ENCODE measurements around the gene CMKLR1.

The CMKLR1 gene

DNA sequence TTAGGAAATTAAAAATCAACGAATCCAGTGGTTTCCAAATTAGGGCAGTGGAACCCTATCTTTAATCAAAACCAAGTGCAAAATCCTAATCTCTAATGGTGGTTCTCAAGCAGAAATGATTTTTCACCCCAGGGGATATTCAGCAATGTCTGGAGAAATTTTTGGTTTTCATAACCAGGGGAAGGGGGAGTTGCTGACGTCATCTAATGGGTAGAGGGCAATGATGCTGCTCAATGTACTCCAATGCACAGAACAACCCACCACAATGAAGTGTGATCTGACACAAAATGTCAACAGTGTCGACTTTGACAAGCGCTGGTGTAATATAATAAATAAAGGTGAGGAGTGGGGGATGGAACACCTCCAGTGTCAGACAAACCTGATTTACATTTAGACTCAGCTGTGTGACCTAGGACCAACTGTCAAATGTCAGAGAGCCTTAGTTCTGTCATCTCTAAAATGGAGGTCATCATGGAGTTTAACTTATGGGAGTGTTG, 81.5 kb downstream of the CMKLR1 start:
- DNase-seq = no peak

DNA sequence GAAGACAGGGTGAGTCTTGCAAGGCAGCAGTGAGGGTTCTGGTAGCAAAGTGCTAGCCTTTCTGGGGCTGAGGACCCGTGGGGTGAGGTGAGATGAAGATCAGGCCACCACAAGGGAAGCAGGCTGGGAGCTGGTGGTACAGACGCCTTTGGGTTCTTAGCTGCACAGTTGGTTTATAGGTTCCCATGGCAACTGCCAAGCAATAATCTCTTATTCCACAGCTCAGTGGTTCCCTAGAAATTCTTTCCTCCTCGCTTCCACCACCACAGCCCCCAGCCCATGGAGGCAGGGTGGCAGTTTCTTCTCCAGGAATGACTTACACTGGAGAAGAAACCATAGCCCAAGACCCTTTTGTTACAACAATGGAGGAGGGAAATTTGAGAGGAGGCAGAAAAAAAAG, 82.1 kb downstream of the CMKLR1 start:
- no peak for DNase-seq

DNA sequence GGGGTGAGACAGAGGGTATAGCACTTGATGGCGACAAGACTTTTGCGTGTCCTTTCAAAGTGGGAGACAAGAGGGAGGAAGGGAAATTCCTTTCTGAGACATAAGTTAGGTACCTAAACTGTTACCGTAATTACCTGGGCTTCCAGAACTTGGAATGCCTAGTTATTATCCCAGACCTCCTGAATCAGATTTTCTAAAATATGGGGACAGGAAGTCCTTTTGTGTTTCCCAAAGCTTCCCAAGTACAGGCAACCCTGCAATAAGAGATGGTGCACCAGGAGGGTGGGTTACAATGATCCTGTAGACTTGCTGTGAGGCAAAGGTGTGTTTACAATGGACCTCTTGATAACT, 83.9 kb downstream of the CMKLR1 start:
- no peak for DNase-seq

DNA sequence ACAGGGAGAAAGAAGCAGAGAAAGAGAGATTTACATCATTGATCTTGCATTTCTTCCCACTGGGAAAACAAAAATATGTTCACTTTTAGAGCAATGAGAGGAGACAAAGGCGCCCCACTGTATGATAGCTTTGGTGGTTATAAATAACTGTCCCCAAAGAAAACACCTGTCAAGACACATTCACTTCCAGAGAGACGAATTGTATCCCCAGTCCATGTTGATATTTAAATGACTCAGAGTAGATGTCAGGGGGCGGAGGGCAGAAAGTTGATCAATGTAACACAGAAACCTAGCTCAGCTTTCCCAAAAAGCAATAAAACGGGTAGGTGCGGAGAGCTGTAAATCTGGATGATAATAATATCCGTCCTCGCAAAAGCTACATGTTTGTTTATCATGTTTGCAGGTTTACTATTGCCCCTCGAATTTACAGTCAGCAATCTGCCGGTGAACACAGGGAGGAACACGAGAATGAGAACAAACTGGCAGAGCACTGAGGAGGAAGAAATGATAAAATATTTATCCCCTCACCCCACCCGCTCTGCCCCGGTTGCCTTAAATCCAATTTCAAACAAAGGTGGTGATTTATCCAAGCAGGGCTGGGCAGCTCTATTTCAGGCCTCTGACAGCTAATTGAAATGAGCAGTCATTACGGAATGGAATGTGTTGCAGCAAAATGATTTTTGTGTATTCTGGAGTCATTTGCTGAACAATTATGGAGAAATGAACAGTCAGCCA, 84.4 kb downstream of the CMKLR1 start:
- no peak for DNase-seq

DNA sequence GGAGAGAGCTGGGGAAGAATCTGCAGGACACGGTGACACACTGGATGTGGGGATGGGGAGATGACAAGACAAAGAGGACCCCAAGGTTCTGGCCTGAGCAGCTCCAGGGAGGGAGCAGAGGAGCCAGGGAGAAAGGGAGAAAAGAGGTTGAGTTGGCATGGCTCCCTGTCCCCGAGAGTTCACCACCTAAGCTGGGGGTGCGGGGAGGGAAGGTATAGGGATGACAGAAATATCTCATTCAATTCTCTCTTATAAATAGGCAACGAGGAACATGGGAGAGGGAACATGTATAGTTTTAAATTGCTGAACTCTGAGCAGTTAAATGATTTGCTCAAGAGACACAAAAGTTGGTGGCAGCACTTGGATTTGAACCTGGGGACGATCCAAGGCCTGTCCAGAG, 85.1 kb downstream of the CMKLR1 start:
- DNase-seq = no peak

DNA sequence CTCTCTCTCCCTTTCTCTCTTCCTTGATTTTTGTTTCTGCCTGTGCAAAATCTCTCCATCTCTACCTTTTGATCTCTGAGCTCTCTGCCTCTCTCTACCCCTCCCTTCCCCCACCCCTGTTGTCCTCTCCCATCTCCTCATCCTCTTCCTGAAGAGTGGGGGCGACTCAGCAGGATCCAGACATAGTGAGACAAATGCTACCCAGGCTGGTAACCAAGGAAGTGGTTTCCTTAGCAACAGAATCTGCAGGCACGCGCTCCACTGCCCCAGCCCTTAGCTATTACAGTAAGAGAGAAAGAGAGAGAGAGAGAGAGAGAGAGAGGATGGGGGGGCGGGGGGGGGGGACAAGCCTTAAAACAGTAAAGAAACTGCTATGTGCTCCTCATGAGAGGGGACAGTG, 85.6 kb downstream of the CMKLR1 start:
- no peak for DNase-seq

DNA sequence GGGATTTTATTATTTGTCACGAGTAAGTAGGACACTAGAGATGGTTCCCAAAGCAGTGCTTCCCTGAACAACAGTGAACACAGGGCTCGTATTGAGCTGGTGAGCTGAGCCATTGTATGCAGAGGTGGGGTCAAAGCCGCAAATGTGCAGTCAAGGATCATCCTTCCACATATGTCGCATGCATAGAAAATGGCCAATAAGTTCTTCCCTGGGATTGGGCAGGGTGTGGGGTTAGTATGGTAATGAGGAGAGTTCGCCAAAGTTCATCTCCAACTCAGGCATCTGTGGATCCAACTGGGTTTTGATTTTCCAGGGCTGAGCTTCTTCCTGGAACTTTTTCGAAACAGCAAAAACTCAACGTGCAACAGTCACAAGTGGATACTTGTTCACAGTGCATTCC, 86.6 kb downstream of the CMKLR1 start:
- no peak for DNase-seq

DNA sequence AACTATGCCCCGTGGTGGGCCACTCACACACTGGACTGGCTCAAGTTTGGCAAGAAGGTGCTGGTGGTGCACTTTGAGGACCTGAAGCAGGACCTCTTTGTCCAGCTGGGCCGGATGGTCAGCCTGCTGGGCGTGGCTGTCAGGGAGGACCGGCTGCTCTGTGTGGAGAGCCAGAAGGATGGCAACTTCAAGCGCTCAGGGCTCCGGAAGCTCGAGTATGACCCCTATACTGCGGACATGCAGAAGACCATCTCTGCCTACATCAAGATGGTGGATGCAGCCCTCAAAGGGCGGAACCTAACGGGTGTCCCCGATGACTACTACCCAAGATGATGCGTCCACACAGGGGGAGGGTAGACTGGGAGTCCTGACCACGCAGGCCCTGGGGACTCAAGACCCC, 91.1 kb downstream of the CMKLR1 start:
- no peak for DNase-seq

DNA sequence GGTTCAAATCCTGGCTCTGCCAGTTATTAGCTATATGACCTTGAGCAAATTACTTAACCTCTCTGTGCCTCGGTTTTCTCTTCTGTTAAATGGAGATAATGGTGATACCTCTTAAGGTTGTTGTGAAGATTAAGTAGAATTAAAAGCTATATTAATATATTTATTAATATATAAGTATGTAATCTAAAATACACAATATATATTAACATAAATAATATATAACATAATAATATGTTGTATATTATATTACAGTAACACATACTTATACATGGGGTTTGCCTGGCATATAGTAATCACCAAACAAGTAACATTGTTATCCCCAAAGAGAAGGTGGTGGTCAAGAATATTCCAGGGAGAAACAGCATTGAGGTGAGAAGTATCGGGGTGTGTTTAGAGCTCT, 92.0 kb downstream of the CMKLR1 start:
- DNase-seq = no peak

DNA sequence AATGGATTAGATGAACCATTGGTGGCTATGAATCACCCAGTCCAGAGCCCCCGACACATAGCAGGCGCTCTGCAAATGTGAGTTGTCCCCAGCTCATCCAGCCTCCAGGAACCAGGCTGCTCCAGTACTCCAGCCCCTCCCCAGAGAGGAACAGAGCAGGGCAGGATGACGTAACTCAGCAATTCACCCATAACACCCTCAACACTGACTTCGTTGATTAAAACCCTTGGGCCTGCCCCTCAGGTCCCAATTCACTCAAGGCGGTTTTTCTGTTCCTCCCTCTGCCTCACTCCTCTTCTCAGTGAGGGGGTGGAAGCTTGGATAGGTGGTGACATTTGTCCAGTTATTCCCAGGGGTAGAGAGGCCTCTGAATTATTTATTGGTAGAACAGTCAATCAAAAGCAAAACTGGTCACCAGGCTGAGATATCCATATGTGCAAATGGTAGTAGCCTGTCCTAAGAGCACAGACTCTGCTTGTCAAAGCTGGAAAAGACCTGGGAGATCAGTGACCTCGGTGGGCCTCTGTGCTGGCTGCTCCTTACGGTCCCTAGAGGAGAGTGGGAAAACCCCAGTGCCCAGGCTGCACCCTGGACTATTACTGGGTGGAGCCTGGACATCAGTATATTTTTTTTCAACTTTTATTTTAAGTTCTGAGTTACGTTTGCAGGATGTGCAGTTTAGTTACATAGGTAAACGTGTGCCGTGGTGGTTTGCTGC, 97.0 kb downstream of the CMKLR1 start:
- DNase-seq = no peak

DNA sequence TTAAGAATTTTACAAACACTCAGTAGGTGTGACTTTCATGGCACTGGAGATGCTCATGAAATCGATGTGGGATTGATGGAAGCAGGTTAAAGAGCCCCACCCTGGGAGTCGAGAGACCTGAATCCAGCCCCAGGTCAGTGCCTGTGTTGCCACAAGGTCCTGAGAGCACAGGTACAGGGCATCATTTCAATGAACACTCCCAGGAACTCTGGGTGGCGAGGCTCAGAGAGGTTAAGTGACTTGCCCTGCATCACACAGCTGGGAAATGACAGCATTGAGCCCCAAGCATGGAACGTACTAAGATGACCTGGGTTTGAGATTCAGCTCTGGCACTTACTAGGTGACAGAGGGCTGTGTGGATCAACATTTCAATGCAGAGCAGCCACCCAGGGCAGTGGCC, 98.2 kb downstream of the CMKLR1 start:
- DNase-seq = no peak

DNA sequence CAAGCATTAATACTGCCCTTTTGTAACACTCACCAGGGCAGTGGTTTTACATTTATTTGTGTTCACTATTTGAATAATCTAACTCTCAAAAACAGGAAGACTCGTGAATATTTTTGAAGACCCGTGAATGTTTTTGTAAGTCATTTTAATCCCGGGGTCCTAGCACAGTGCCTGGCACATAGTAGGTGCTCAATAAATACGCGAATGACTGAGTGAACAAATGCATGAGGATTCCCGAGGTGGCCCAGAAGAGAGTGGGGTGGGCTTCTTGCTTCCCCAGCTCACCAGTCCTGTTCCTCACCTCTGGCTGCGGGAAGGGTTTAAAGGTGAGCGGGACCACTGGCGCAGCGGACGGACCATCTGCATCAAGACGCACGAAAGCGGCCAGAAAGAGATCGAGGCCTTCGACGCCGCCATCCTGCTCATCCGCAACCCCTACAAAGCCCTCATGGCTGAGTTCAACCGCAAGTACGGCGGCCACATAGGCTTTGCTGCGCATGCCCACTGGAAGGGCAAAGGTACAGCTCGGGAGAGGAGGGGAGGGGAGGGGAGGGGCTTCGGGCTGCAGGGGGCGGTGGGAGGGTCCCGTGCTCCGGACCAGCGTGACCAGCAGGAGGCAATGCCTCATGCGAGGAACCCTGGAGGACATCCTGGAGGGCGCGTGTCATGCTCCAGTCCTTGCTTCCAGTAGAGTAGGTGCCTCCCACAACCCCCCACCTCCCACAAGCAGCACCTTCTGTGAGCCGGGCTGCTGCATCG, 98.9 kb downstream of the CMKLR1 start:
- no peak for DNase-seq

DNA sequence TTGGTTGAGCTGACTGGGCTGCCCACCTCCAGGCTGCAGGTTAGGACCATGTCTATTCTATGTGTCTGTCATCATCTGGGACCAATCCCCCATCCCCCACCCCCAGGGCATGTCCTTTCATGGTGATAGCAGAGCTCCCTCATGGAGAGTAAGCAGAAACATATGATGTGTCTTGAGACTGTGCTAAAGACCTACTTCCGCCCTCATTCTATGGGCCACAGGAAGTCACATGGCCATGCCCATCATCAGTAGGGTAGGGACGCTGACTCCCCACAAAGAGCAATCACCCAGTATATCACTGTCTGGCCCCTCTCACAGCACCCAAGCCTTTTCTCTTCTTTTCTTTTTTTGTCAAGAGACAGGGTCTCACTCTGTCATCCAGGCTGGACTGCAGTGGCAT, 99.7 kb downstream of the CMKLR1 start:
- no peak for DNase-seq

DNA sequence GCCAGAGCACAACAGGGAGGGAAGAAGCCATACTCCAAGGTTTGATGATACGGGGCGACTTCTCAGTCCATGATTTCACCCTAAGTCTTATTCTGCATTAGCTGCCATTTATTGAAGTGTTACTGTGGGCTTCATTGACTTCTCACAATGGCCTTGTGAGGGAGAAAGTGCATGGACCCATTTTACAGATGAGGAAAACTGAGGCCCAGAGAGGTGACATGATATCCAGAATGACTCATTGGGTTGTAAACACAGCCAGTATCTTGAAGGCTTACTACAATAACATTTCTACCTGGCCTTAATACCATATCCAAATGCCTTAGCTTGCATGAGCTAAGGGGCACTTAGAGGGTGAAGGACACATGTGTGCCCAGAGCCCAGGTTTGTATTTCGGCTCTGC, 100.6 kb downstream of the CMKLR1 start:
- no peak for DNase-seq

Measured in AML-193 (cell line).